ENCODE data around the gene SSB.
"Not testable (repeated sequence)": the region's sequence is repeated elsewhere in the genome, so short reads cannot be mapped to it uniquely, and the experiment has no call there.

Gene SSB

DNA sequence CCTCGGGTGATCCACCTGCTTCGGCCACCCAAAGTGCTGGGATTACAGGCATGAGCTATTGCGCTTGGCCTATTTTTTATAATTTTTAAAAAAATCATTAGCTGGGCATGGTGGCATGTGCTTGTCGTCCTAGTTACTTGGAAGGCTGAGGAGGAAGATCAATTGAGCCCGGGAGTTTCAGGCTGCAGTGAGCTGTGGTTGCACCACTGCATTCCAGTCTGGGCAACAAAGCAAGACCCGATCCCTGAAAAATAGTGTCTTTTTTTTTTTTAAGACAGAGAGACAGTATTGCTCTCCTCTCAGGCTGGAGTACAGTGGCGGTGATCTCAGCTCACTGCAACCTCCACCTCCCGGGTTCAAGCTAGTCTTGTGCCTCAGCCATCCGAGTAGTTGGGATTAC, 4.8 kb downstream of the SSB start:
- H3K4me3 ChIP-seq (replicated peaks; ENCODE audit: low read depth, low read length) = no peak overlapping the region
- no peak for DNase-seq (ENCODE audit: extremely low read depth, low read depth)
- TF ChIP-seq, protein P1, sequence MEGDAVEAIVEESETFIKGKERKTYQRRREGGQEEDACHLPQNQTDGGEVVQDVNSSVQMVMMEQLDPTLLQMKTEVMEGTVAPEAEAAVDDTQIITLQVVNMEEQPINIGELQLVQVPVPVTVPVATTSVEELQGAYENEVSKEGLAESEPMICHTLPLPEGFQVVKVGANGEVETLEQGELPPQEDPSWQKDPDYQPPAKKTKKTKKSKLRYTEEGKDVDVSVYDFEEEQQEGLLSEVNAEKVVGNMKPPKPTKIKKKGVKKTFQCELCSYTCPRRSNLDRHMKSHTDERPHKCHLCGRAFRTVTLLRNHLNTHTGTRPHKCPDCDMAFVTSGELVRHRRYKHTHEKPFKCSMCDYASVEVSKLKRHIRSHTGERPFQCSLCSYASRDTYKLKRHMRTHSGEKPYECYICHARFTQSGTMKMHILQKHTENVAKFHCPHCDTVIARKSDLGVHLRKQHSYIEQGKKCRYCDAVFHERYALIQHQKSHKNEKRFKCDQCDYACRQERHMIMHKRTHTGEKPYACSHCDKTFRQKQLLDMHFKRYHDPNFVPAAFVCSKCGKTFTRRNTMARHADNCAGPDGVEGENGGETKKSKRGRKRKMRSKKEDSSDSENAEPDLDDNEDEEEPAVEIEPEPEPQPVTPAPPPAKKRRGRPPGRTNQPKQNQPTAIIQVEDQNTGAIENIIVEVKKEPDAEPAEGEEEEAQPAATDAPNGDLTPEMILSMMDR (IDR thresholded peaks at IDR 0.05; ENCODE audit: low read depth, low read length, missing control alignments) = no peak

DNA sequence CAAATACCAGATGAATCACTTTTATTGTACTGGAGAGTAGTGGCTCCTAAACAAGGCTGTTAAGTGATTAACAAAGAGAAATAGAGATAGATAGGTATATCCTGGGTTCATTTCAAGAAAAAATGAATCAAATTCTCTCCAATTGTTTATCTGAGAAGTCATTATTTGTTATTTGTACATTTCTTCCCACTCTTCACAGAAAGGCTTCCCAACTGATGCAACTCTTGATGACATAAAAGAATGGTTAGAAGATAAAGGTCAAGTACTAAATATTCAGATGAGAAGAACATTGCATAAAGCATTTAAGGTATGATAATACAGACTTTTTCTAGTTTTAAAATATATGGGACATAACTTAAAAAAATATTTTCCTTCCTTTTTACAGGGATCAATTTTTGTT, 7.9 kb downstream of the SSB start:
- no peak overlapping the region for H3K4me3 ChIP-seq (replicated peaks; ENCODE audit: low read depth, low read length)
- TF ChIP-seq, protein P1 (IDR thresholded peaks at IDR 0.05; ENCODE audit: low read depth, low read length, missing control alignments) = no peak
- DNase-seq (ENCODE audit: extremely low read depth, low read depth) = no peak

DNA sequence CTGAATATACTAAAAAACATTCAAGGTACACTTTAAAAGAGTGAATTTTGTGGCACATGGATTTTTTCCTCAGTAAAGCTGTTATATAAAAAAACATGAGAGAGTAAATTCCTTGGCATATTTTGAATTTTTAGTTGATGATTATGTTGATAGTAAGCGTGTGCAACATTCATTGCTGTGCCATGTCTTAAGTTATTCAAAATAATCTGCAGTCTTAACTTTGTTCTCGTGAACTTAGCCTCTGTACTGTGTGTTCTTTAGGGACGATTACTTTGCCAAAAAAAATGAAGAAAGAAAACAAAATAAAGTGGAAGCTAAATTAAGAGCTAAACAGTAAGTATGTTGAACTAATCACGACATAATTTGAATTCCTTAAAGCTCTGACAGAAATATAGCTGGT, 9.6 kb downstream of the SSB start:
- TF ChIP-seq, protein P1 (IDR thresholded peaks at IDR 0.05; ENCODE audit: low read depth, low read length, missing control alignments) = no peak
- no peak for DNase-seq (ENCODE audit: extremely low read depth, low read depth)
- H3K4me3 ChIP-seq (replicated peaks; ENCODE audit: low read depth, low read length) = no peak overlapping the region

DNA sequence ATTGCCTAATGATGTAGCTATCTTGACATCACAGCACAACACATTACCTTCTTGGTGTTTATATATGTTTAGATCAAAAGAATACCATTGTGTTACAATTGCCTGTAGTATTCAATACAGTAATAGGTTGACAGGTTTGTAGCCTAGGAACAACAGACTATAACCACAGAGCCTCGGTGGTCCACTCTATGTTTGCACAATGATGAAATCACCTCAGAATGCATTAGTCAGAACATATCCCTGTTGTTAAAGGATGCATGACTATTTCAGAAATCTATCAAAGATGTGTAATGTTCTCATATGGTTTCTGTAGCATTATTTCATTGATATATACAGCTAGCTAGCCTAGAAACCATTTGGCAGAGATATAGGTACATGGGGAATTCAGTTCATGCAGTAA, 17.2 kb downstream of the SSB start:
- DNase-seq (ENCODE audit: extremely low read depth, low read depth) = no peak
- no peak overlapping the region for H3K4me3 ChIP-seq (replicated peaks; ENCODE audit: low read depth, low read length)
- TF ChIP-seq, protein P1 (IDR thresholded peaks at IDR 0.05; ENCODE audit: low read depth, low read length, missing control alignments) = no peak

DNA sequence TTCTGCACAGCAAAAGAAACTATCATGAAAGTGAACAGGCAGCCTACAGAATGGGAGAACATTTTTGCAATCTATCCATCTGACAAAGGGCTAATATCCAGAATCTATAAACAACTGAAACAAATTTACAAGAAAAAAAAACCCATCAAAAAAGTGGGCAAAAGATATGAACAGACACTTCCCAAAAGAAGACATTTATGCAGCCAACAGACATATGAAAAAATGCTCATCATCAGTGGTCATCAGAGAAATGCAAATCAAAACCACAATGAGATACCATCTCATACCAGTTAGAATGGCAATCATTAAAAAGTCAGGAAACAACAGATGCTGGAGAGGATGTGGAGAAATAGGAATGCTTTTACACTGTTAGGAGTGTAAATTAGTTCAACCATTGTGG, 18.3 kb downstream of the SSB start:
- not testable (repeated sequence) for H3K4me3 ChIP-seq (replicated peaks; ENCODE audit: low read depth, low read length); DNase-seq (ENCODE audit: extremely low read depth, low read depth)

DNA sequence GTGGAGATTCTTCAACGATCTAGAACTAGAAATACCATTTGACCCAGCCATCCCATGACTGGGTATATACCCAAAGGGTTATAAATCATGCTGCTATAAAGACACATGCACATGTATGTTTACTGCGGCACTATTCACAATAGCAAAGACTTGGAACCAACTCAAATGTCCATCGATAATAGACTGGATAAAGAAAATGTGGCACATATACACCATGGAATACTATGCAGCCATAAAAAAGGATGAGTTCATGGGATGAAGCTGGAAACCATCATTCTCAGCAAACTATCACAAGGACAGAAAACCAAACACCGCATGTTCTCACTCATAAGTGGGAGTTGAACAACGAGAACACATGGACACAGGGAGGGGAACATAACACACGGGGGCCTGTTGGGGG, 18.7 kb downstream of the SSB start:
- H3K4me3 ChIP-seq (replicated peaks; ENCODE audit: low read depth, low read length); DNase-seq (ENCODE audit: extremely low read depth, low read depth): not testable (repeated sequence)

DNA sequence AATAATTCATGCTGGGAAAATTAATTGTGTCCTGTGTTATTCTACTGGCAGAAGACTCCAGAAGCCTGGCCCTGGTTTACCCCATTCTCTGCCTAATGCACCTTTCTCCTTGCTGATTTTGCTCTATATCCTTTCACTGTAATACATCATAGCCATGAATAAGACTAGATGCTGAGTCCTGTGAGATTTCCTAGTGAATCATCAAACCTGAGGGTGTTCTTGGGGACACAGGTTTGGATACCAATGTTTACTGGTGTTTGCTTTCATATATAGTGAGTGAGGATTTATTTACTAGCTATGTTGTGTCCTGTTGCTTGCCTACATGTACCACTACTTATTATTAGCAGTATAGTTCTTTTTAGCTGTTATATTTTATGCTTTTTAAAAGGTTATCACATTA, 19.6 kb downstream of the SSB start:
- DNase-seq (ENCODE audit: extremely low read depth, low read depth) = no peak
- TF ChIP-seq, protein P1 (IDR thresholded peaks at IDR 0.05; ENCODE audit: low read depth, low read length, missing control alignments) = no peak

DNA sequence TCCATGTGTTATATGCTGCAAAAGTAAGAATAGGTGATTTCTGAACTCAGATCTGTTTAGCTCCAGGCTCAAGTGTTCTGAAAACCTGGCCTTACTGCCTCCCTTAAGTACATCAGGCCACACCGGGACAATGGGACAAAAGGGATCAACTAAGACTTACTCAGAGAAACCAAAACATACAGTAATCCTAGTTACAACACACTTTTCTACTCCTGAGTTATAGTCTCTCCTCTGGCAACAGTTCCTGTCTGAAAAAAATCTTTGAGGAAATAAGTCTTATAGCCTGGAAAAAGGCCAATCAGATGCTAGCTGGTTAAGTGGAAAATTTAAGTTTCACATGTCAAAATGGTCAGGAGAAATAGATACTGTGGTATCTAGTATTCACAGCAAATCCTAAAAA, 20.4 kb downstream of the SSB start:
- no peak for DNase-seq (ENCODE audit: extremely low read depth, low read depth)
- TF ChIP-seq, protein P1 (IDR thresholded peaks at IDR 0.05; ENCODE audit: low read depth, low read length, missing control alignments) = no peak
- no peak overlapping the region for H3K4me3 ChIP-seq (replicated peaks; ENCODE audit: low read depth, low read length)

More for the DNA sequence above, 19.6 kb downstream of the SSB start:
- H3K4me3 ChIP-seq (replicated peaks; ENCODE audit: low read depth, low read length) = no peak overlapping the region

DNA sequence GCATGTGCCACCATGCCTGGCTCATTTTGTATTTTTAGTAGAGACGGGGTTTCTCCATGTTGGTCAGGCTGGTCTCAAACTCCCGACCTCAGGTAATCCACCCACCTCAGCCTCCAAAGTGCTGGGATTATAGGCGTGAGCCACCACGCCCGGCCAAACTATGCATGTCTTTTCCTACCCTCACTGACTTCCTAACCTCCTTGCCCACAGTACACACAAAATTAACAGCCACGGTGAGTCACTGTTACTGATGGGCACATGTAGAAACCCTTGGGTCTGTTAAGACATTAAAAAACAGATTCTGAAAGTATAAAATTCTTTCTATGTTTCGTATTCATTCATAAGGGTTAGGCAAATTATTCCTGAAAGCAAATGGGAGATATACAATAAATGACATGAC, 21.4 kb downstream of the SSB start:
- DNase-seq (ENCODE audit: extremely low read depth, low read depth); H3K4me3 ChIP-seq (replicated peaks; ENCODE audit: low read depth, low read length): not testable (repeated sequence)
